Body of pancreas (tissue), 4 donors: ENCODE results near the gene ZNF253. TPM values are rescaled to one million over a fixed set of nuclear protein-coding genes. Genes with fewer than 3 reads are reported as not detected.
"Not testable (repeated sequence)": the region's sequence is repeated elsewhere in the genome, so short reads cannot be mapped to it uniquely, and the experiment has no call there.

Experiments used
- ATAC-seq: fragments of 150-250 bp; one replicate; pipeline ENCODE4 v1.9.1; 2016
- DNase-seq, 4 donors: peaks; one replicate each; pipeline ENCODE4 v3.0.0-alpha.2; 2019
- H3K27ac ChIP-seq, 4 donors: fragments of 200-600 bp; sonication (generic); 1 replicate in 3 of 4; 2 replicates in 1 of 4; pipeline versions ENCODE4 v1.5.1 to v1.6.1; 2016 to 2019; ENCODE audit warnings: mild to moderate bottlenecking in 1 of 4, mixed read lengths in 1 of 4, moderate library complexity in 1 of 4
- H3K27me3 ChIP-seq, 2 donors: fragments of 200-600 bp; sonication (generic); one replicate each; pipeline ENCODE4 v1.6.0; 2016; ENCODE audit warnings: mild to moderate bottlenecking in 1 of 2
- H3K36me3 ChIP-seq, 2 donors: fragments of 200-600 bp; sonication (generic); replicated peaks in 1 of 2; 2 replicates each; pipeline ENCODE4 v1.5.1; 2016; ENCODE audit warnings: low read depth in 2 of 2; ENCODE audit not compliant: insufficient read depth in 1 of 2
- H3K4me1 ChIP-seq: fragments of 200-600 bp; sonication (generic); one replicate; pipeline ENCODE4 v1.6.0; 2016
- H3K4me3 ChIP-seq, 2 donors: fragments of 200-600 bp; sonication (generic); 1 replicate in 1 of 2; 2 replicates in 1 of 2; pipeline ENCODE4 v1.5.1; 2016 to 2019
- H3K9me3 ChIP-seq, 3 donors: fragments of 200-600 bp; sonication (generic); 1 replicate in 2 of 3; 2 replicates in 1 of 3; pipeline ENCODE4 v1.5.1; 2016
- POLR2A ChIP-seq, 3 donors: fragments of 450-650 bp; IDR thresholded peaks; one replicate each; pipeline ENCODE4 v1.6.1; 2016; ENCODE audit warnings: antibody characterized with exemption in 3 of 3, mild to moderate bottlenecking in 2 of 3
- WGBS, 2 donors: methylation state at CpG; one replicate each; pipeline ENCODE4 v1.1.5; 2017; 5-methylcytosine and 5-hydroxymethylcytosine counted together
- intact Hi-C: fragments of 100-400 bp; cut with DNase I; formaldehyde crosslinking; loops from one replicate; pipeline ENCODE4 v1.15.1; 2023
- total RNA-seq, 2 donors: library from RNA; depleted of rRNA; stranded (reverse); fragments of >200 nt; gene quantifications; one replicate each; pipeline ENCODE4 v1.1.0, GENCODE V29; 2016
- TF ChIP-seq, protein P1 (sequence below), 7 experiments: fragments of 450-650 bp in 4 of 7; fragments of 200-600 bp in 3 of 7; sonication (generic) in 3 of 7; IDR thresholded peaks; one replicate each; pipeline ENCODE4 v1.5.1; 2016 to 2019; ENCODE audit warnings: antibody characterized with exemption in 7 of 7

ZNF253 gene
- total RNA-seq, 2 donors from 2014 or later, result 7.6 to 8.8 TPM

DNA sequence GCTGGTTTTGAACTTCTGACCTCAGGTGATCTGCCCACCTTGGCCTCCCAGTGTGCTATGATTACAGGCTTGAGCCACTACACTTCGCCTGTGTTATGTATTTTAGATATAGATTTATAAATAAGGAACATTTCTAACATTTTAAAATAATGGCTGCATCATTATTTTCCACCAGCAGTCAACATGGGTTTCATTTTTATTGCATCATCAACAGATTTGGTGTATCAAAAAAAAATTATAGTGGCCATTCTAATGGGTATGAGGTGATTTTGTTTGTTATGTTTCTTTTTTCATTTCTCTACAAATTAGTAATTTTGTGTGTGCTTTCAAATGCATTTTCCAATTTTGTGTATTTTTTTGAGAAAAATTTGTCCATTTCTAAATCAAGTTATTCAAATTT, 18.9 kb downstream of the ZNF253 start:
- no peak for ATAC-seq
- no peak overlapping the region for H3K4me3 ChIP-seq
- DNase-seq, result no peak
- H3K9me3 ChIP-seq, result peaks cover 0 to 3% (median 0%) of the 10 kb centered on the region in 3 donors
- H3K27ac ChIP-seq, result no peak overlapping the region
- WGBS, 2 donors, result 88 to 94% methylated on average over 1 of the region's 1 CpG
- TF ChIP-seq, protein P1, sequence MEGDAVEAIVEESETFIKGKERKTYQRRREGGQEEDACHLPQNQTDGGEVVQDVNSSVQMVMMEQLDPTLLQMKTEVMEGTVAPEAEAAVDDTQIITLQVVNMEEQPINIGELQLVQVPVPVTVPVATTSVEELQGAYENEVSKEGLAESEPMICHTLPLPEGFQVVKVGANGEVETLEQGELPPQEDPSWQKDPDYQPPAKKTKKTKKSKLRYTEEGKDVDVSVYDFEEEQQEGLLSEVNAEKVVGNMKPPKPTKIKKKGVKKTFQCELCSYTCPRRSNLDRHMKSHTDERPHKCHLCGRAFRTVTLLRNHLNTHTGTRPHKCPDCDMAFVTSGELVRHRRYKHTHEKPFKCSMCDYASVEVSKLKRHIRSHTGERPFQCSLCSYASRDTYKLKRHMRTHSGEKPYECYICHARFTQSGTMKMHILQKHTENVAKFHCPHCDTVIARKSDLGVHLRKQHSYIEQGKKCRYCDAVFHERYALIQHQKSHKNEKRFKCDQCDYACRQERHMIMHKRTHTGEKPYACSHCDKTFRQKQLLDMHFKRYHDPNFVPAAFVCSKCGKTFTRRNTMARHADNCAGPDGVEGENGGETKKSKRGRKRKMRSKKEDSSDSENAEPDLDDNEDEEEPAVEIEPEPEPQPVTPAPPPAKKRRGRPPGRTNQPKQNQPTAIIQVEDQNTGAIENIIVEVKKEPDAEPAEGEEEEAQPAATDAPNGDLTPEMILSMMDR (IDR thresholded peaks at IDR 0.05), result no peak
- no peak for TF ChIP-seq POLR2A (IDR thresholded peaks at IDR 0.05)
- H3K36me3 ChIP-seq, result peaks cover 0 to 2% of the 10 kb centered on the region in 2 donors
- intact Hi-C loops, result no loop called here
- H3K27me3 ChIP-seq, result no peaks in the 10 kb centered on the region
- H3K4me1 ChIP-seq, result no peaks in the 10 kb centered on the region

DNA sequence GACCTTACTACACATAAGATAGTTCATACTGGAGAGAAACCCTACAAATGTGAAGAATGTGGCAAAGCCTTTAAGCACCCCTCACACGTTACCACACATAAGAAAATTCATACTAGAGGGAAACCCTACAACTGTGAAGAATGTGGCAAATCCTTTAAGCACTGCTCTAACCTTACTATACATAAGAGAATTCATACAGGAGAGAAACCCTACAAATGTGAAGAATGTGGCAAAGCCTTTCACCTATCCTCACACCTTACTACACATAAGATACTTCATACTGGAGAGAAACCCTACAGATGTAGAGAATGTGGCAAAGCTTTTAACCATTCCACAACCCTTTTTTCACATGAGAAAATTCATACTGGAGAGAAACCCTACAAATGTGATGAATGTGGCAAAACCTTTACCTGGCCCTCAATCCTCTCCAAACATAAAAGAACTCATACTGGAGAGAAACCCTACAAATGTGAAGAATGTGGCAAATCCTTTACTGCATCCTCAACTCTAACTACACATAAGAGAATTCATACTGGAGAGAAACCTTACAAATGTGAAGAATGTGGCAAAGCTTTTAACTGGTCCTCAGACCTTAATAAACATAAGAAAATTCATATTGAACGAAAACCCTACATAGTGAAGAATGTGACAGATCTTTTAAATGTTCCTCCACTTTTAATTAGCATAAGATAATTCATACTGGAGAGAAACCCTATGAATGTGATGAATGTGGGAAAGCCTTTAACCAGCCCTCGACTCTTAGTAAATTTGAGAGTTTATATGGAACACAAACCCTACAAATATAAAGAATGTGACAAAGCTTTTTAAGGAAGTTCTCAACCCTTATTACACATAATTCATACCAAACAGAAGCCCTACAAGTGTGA, 26.6 kb downstream of the ZNF253 start:
- DNase-seq, intact Hi-C loops, H3K27me3 ChIP-seq, H3K4me1 ChIP-seq, ATAC-seq, H3K4me3 ChIP-seq, H3K27ac ChIP-seq, H3K36me3 ChIP-seq: not testable (repeated sequence)
- WGBS, 2 donors, result 97% methylated on average over 3 of the region's 3 CpGs
- H3K9me3 ChIP-seq, result peaks cover 0 to 38% (median 0%) of the 10 kb centered on the region in 3 donors

DNA sequence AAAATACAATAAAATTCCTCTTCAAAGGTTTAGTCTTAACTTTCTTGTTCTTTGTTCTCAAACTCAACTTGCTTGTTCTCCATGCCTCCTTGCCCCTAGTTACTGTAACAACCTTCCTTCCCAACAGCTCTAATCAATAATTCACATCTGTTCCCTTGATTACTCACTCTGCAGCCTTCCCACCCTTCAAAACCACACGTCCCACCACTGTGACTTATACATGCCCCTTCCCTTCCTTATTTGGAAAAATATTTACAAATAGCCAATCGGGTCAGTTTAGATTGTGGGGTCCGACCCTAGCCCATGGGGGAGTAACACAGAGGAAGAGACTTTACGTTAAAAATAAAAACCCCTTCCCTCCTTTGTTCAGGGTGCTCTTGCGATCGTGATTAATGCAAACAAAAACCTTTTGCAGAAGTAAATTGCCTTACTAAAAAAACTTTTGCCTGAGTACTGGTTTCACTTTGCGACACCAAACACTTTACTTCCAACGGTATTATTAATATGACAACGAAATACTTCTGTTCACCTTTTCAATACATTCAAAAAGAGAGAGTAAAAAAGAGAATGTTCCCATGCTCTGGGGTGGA, 34.6 kb downstream of the ZNF253 start:
- TF ChIP-seq POLR2A (IDR thresholded peaks at IDR 0.05), result no peak
- TF ChIP-seq, protein P1 (IDR thresholded peaks at IDR 0.05), result no peak
- H3K36me3 ChIP-seq, result no peaks in the 10 kb centered on the region
- H3K4me3 ChIP-seq, result peak overlapping the region in 1 of 2 donors; percentile 13
- ATAC-seq (peak; percentile 19), DNase-seq (peak in 1 of 4 donors; percentile 6)
- intact Hi-C loops, result no loop called here
- WGBS, 2 donors, result 0% methylated on average over 9 of the region's 9 CpGs
- peaks cover 0 to 6% (median 0%) of the 10 kb centered on the region in 3 donors for H3K9me3 ChIP-seq
- H3K4me1 ChIP-seq, result peaks cover 3% of the 10 kb centered on the region
- no peaks in the 10 kb centered on the region for H3K27me3 ChIP-seq
- peak overlapping the region; percentile 66 to 92 (median 88) for H3K27ac ChIP-seq

DNA sequence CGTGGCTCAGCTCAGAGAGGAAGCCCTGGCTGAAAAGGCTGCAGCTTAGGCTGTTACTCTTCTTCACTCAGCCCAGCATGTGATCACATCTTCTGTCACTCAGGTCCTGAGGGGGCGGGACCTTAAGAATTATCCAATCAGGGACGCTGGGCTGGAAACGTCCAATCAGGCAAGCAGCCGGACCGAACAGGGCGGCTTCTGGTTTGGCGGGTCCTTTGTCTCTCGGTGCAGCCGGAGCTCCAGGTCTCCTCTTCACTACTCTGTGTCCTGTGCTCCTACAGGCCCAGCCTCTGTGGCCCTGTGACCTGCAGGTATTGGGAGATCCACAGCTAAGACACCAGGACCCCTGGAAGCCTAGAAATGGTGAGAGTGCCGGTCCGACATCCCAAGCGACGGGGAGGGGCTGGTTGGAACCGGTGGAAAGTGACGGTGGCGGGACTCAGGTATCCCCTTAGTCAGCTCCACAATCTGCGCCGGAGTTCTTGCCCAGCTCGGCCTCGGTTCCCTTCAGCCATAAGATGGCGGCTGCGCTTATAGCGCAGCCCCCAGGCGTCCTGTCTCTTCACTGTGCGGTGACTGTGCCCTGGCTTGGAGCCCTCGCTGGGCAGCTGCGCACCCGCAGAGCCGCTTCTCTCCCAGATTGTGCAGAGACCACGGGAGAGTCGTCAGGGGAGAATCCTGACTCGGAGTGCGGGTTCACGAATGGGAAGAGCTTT, 35.2 kb downstream of the ZNF253 start, which contains the start of gene ZNF93:
ZNF93 (plus strand) TSS at position 218 of the 716 bp plus-strand sequence; CDS start at position 361, 143 bp downstream.
- peaks cover 3% of the 10 kb centered on the region for H3K4me1 ChIP-seq
- intact Hi-C loops, result no loop called here

DNA sequence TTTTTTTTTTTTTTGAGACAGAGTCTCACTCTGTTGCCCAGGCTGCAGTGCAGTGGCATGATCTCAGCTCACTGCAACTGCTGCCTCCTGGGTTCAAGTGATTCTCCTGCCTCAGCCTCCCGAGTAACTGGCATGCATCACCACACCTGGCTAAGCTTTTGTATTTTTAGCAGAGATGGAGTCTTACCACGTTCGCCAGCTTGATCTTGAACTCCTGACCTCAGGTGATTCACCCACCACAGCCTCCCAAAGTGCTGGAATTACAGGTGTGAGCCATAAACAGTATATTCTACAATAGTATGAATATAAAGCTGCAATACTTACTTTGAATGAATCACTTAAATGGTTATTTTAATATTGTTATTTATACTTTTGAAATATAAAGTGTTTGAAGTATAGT, 41.9 kb downstream of the ZNF253 start:
- intact Hi-C loops, ATAC-seq, H3K4me3 ChIP-seq, H3K27ac ChIP-seq, H3K27me3 ChIP-seq, H3K4me1 ChIP-seq, DNase-seq, H3K36me3 ChIP-seq, H3K9me3 ChIP-seq: not testable (repeated sequence)
- WGBS, 2 donors, result 59 to 75% methylated on average over 3 of the region's 3 CpGs

More for the DNA sequence above, 35.2 kb downstream of the ZNF253 start, which contains the start of gene ZNF93:
- ATAC-seq, result peak; percentile 98
- Histone ChIP-seq H3K9me3 (peaks cover 0 to 6% (median 0%) of the 10 kb centered on the region in 3 donors), H3K27me3 (no peaks in the 10 kb centered on the region), H3K27ac (peak within 1 kb of the TSS; percentile 66 to 92 (median 88)), H3K36me3 (no peaks in the 10 kb centered on the region), H3K4me3 (peak within 1 kb of the TSS; percentile 35 to 48)
- WGBS, 2 donors, result 0 to 1% methylated on average over 19 to 35 of the region's 35 CpGs
- TF ChIP-seq, protein P1 (IDR thresholded peaks at IDR 0.05), result no peak
- peak; percentile 47 to 83 (median 79) for TF ChIP-seq POLR2A (IDR thresholded peaks at IDR 0.05)
- peak; percentile 95 to 98 (median 96) for DNase-seq
